IMR-90 (cell line): ENCODE measurements around the gene ASAP2. TPM values are rescaled to one million over a fixed set of nuclear protein-coding genes. Genes with fewer than 3 reads are reported as not detected.
A peak's percentile ranks its signal among the peaks of the same experiment; 100 is the strongest.

Experiments
- ATAC-seq: fragments of 200-7000 bp; cut with Tn5 transposase; 2 replicates; pipeline ENCODE4 v1.9.1; 2020; ENCODE audit warnings: low read depth, mild to moderate bottlenecking, moderate library complexity
- BruUV-seq: library from RNA; stranded (reverse); fragments of 400-500 nt; replicated peaks from 2 replicates; lab custom pipeline; 2021; lab: Mats Ljungman, UMichigan
- CTCF ChIA-PET: fragments of 300-600 bp; formaldehyde crosslinking; extraction: SDS; loops from one replicate; lab custom pipeline; 2021; ENCODE audit warnings: antibody characterized with exemption; lab: Yijun Ruan, JAX
- POLR2A ChIA-PET: fragments of 300-600 bp; sonication (Branson Sonifier 250); formaldehyde crosslinking; loops from one replicate; lab custom pipeline; 2022; ENCODE audit warnings: antibody characterized with exemption; ENCODE audit not compliant: unreplicated experiment; lab: Charles Lee
- DNase-seq: peaks from one replicate; pipeline ENCODE4 v3.0.0; 2013
- H2AFZ ChIP-seq: replicated peaks from 2 replicates; pipeline ENCODE3; 2013; ENCODE audit warnings: low read length, mild to moderate bottlenecking; ENCODE audit not compliant: poor library complexity
- H2AK5ac ChIP-seq: 2 replicates; pipeline ENCODE4 v1.6.1; 2013; ENCODE audit warnings: low read depth, low read length, inconsistent platforms
- H2AK9ac ChIP-seq: replicated peaks from 2 replicates; pipeline ENCODE3; 2013; ENCODE audit warnings: mild to moderate bottlenecking, low read depth, low read length, moderate library complexity; ENCODE audit not compliant: poor library complexity
- H2BK120ac ChIP-seq: 2 replicates; pipeline ENCODE4 v1.6.1; 2013; ENCODE audit warnings: low read depth, low read length, inconsistent platforms
- H2BK15ac ChIP-seq: 3 replicates; pipeline ENCODE4 v1.6.1; 2013; ENCODE audit warnings: low read depth, low read length, inconsistent platforms
- H2BK20ac ChIP-seq: 2 replicates; pipeline ENCODE4 v1.6.1; 2013; ENCODE audit warnings: low read depth, mild to moderate bottlenecking, inconsistent platforms, low read length, moderate library complexity
- H2BK5ac ChIP-seq: 2 replicates; pipeline ENCODE4 v1.6.1; 2013; ENCODE audit warnings: mild to moderate bottlenecking, low read depth, low read length, inconsistent platforms; ENCODE audit not compliant: poor library complexity, severe bottlenecking
- H3K14ac ChIP-seq: replicated peaks from 2 replicates; pipeline ENCODE4 v1.6.1; 2013; ENCODE audit warnings: low read depth, low read length, inconsistent platforms
- H3K18ac ChIP-seq: 2 replicates; pipeline ENCODE4 v1.6.1; 2013; ENCODE audit warnings: low read depth, low read length, control low read depth
- H3K23ac ChIP-seq: 2 replicates; pipeline ENCODE4 v1.6.1; 2013; ENCODE audit warnings: low read depth, low read length, inconsistent platforms
- H3K27ac ChIP-seq: 2 replicates; pipeline ENCODE4 v1.5.1; 2013; ENCODE audit warnings: mild to moderate bottlenecking, control low read depth, low read length; ENCODE audit not compliant: insufficient read depth
- H3K27me3 ChIP-seq: 2 replicates; pipeline ENCODE4 v1.6.1; 2013; ENCODE audit warnings: low read length; ENCODE audit not compliant: control insufficient read depth, insufficient read depth
- H3K36me3 ChIP-seq: 2 replicates; pipeline ENCODE4 v1.6.1; 2013; ENCODE audit warnings: low read length, mixed read lengths; ENCODE audit not compliant: control insufficient read depth, insufficient read depth
- H3K4ac ChIP-seq: 2 replicates; pipeline ENCODE4 v1.6.1; 2013; ENCODE audit warnings: low read depth, low read length, inconsistent platforms
- H3K4me1 ChIP-seq: 2 replicates; pipeline ENCODE4 v1.6.1; 2013; ENCODE audit warnings: low read length, mixed read lengths; ENCODE audit not compliant: control insufficient read depth, insufficient read depth
- H3K4me2 ChIP-seq: 2 replicates; pipeline ENCODE4 v1.6.1; 2013; ENCODE audit warnings: low read depth, mild to moderate bottlenecking, control low read depth, low read length, moderate library complexity
- H3K4me3 ChIP-seq: 2 replicates; pipeline ENCODE4 v1.5.1; 2013; ENCODE audit warnings: low read depth, mild to moderate bottlenecking, control low read depth, low read length, moderate library complexity; ENCODE audit not compliant: insufficient read depth
- H3K56ac ChIP-seq: 2 replicates; pipeline ENCODE4 v1.6.1; 2013; ENCODE audit warnings: low read length, inconsistent platforms; ENCODE audit not compliant: insufficient read depth; ENCODE audit errors: extremely low read depth
- H3K79me1 ChIP-seq, 2 experiments: 2 replicates each; pipeline ENCODE4 v1.6.1; 2013; ENCODE audit warnings: low read length in 2 of 2, inconsistent platforms in 1 of 2, low read depth in 1 of 2
- H3K9ac ChIP-seq: 2 replicates; pipeline ENCODE4 v1.6.1; 2013; ENCODE audit warnings: low read depth, low read length, control low read depth
- H3K9me1 ChIP-seq: 2 replicates; pipeline ENCODE4 v1.6.1; 2013; ENCODE audit warnings: low read length, inconsistent platforms; ENCODE audit not compliant: insufficient read depth
- H3K9me3 ChIP-seq: 2 replicates; pipeline ENCODE4 v1.6.1; 2013; ENCODE audit warnings: low read length; ENCODE audit not compliant: control insufficient read depth, insufficient read depth
- H4K20me1 ChIP-seq: 2 replicates; pipeline ENCODE4 v1.6.1; 2013; ENCODE audit warnings: low read length, inconsistent platforms; ENCODE audit not compliant: insufficient read depth
- H4K5ac ChIP-seq: 2 replicates; pipeline ENCODE4 v1.6.1; 2013; ENCODE audit warnings: mild to moderate bottlenecking, low read depth, low read length, control low read depth
- H4K8ac ChIP-seq, 2 experiments: 2 replicates each; pipeline ENCODE4 v1.6.1; 2013; ENCODE audit warnings: low read depth in 2 of 2, low read length in 2 of 2, control low read depth in 1 of 2, inconsistent platforms in 1 of 2
- H4K91ac ChIP-seq: 2 replicates; pipeline ENCODE4 v1.6.1; 2013; ENCODE audit warnings: low read depth, low read length, inconsistent platforms; ENCODE audit not compliant: insufficient read depth
- CHD1 ChIP-seq: IDR thresholded peaks from 2 replicates; pipeline ENCODE4 v1.6.1; 2012; ENCODE audit warnings: low read depth, low read length, improper control_type of control experiment
- ELK1 ChIP-seq: fragments of 150-350 bp; IDR thresholded peaks from 2 replicates; pipeline ENCODE4 v1.6.1; 2016; ENCODE audit warnings: low read depth, mild to moderate bottlenecking, low read length, moderate library complexity, borderline replicate concordance
- FOS ChIP-seq: fragments of 150-350 bp; IDR thresholded peaks from 2 replicates; pipeline ENCODE4 v1.6.1; 2016; ENCODE audit warnings: low read depth, low read length
- MAZ ChIP-seq: IDR thresholded peaks from 2 replicates; pipeline ENCODE4 v1.6.1; 2012; ENCODE audit warnings: low read depth, mild to moderate bottlenecking, low read length, improper control_type of control experiment, moderate library complexity, borderline replicate concordance
- MXI1 ChIP-seq: IDR thresholded peaks from 2 replicates; pipeline ENCODE4 v1.6.1; 2012; ENCODE audit warnings: low read depth, mild to moderate bottlenecking, low read length, moderate library complexity, borderline replicate concordance
- NFE2L2 ChIP-seq: fragments of 150-350 bp; IDR thresholded peaks from 2 replicates; pipeline ENCODE4 v1.6.1; 2016; ENCODE audit warnings: low read depth, mild to moderate bottlenecking, low read length
- POLR2A ChIP-seq: IDR thresholded peaks from 2 replicates; pipeline ENCODE4 v1.6.1; 2012; ENCODE audit warnings: mild to moderate bottlenecking, low read depth, low read length
- RAD21 ChIP-seq: IDR thresholded peaks from 2 replicates; pipeline ENCODE4 v1.6.1; 2012; ENCODE audit warnings: low read length, improper control_type of control experiment
- RFX5 ChIP-seq: IDR thresholded peaks from 2 replicates; pipeline ENCODE4 v1.8.0; 2012; ENCODE audit warnings: low read depth, mild to moderate bottlenecking, low read length, moderate library complexity
- SMC3 ChIP-seq: fragments of 150-350 bp; IDR thresholded peaks from 2 replicates; pipeline ENCODE4 v1.6.1; 2016; ENCODE audit warnings: low read depth, mild to moderate bottlenecking, antibody characterized with exemption, low read length, moderate library complexity
- WGBS, 2 experiments: methylation state at CpG; one replicate each; pipeline versions ENCODE4 v1.1.5 to v1.1.7; 2013; ENCODE audit warnings: missing lambda C conversion rate in 2 of 2; ENCODE audit not compliant: insufficient read length in 1 of 2; ENCODE audit errors: extremely low coverage in 2 of 2; 5-methylcytosine and 5-hydroxymethylcytosine counted together
- dilution Hi-C: fragments of 300-500 bp; cut with HindIII; formaldehyde crosslinking; loops from one replicate; pipeline ENCODE4 v1.14.3; 2018; ENCODE audit warnings: low sequenced_read_pairs; ENCODE audit not compliant: unreplicated experiment
- in situ Hi-C: fragments of 300-500 bp; cut with MboI; formaldehyde crosslinking; loops from 3 replicates; pipeline ENCODE4 v1.14.3; 2019; ENCODE audit warnings: low sequenced_read_pairs, inconsistent platforms, mixed read lengths
- intact Hi-C: fragments of 100-400 bp; cut with micrococcal nuclease; formaldehyde crosslinking; loops from 2 replicates; pipeline ENCODE4 v1.10.0; 2022
- polyA plus RNA-seq, 3 experiments: library from polyadenylated mRNA; depleted of rRNA; stranded (reverse); fragments of >200 nt; gene quantifications; 2 replicates each; pipeline ENCODE4 v1.2.3, GENCODE V29; 2012; ENCODE audit warnings: low replicate concordance in 1 of 3
- total RNA-seq: library from RNA; depleted of rRNA; stranded (reverse); fragments of >200 nt; gene quantifications from 2 replicates; pipeline ENCODE4 v1.2.3, GENCODE V29; 2012

Gene ASAP2
- total and polyA plus RNA-seq, 2 of the 4 experiments (the other 2 are of a cell fraction): 19.7 to 28.1 TPM

- no peak overlapping the region for H3K4me3 ChIP-seq
- H3K27ac ChIP-seq: peak overlapping the region; percentile 1; the same call in 1 of the 2 replicates
- intact Hi-C loops (no loop called here), in situ Hi-C loops (no loop called here), dilution Hi-C loops (no loop called here)
- H3K9me1 ChIP-seq: peaks cover 10% of the 10 kb centered on the region
- H3K4me2 ChIP-seq: no peak overlapping the region
- no peak overlapping the region; the same call in 1 of the 2 replicates for H3K4ac ChIP-seq
- no peak overlapping the region for H2BK5ac ChIP-seq
- TF ChIP-seq ELK1: no peak
- TF ChIP-seq POLR2A: no peak
- TF ChIP-seq RAD21: no peak
- no peak for TF ChIP-seq NFE2L2
- no peak for TF ChIP-seq SMC3
- TF ChIP-seq CHD1: no peak
- no peak for TF ChIP-seq MAZ
- no peak for TF ChIP-seq RFX5
- no peak for TF ChIP-seq FOS
- TF ChIP-seq MXI1: no peak
- no peak overlapping the region for H3K56ac ChIP-seq
- no peak overlapping the region for H3K18ac ChIP-seq
- no TSS peak for BruUV-seq
- no peak for DNase-seq
- peaks cover 10% of the 10 kb centered on the region; the same call in 1 of the 2 replicates for H4K20me1 ChIP-seq
- no peak overlapping the region for H2AFZ ChIP-seq
- no peak for ATAC-seq
- no peak overlapping the region for H2BK20ac ChIP-seq
- peak overlapping the region; percentile 34 for H2AK9ac ChIP-seq
- WGBS, 2 experiments: 86% methylated on average over 14 of the region's 20 CpGs; no CpG with 5 or more reads in 1 of the 2 experiments
- POLR2A ChIA-PET: no interaction called here
- no peak overlapping the region for H3K9ac ChIP-seq
- peaks cover 3 to 34% of the 10 kb centered on the region in 2 experiments; a peak in 3 of 4 replicates for H3K79me1 ChIP-seq
- peaks cover 37% of the 10 kb centered on the region for H3K36me3 ChIP-seq
- H4K5ac ChIP-seq: no peak overlapping the region
- H3K27me3 ChIP-seq: no peaks in the 10 kb centered on the region
- no peak overlapping the region for H2AK5ac ChIP-seq
- H4K91ac ChIP-seq: no peak overlapping the region
- no peak overlapping the region for H4K8ac ChIP-seq
- peaks cover 7% of the 10 kb centered on the region for H3K4me1 ChIP-seq
- no peaks in the 10 kb centered on the region for H3K9me3 ChIP-seq
- no peak overlapping the region for H2BK15ac ChIP-seq
- H3K14ac ChIP-seq: 0 out of 2 replicates have a peak overlapping the region, but pooled peaks have one; percentile 28
- CTCF ChIA-PET: no interaction called here
- H3K23ac ChIP-seq: no peak overlapping the region
- no peak overlapping the region for H2BK120ac ChIP-seq
Observed at GRCh38 chr2:9398881-9399780, 192.5 kb downstream of the ASAP2 start.
